VCaP (cell line): ENCODE data around the gene ALB.
"Not testable (repeated sequence)": the region's sequence is repeated elsewhere in the genome, so short reads cannot be mapped to it uniquely, and the experiment has no call there.

Source experiments
- H3K27ac ChIP-seq: fragments of 450-650 bp; 2 replicates; pipeline ENCODE4 v1.5.1; 2017
- CTCF ChIP-seq: fragments of 450-650 bp; conservative IDR thresholded peaks from 2 replicates; pipeline ENCODE4 v1.5.1; 2017; ENCODE audit warnings: mild to moderate bottlenecking, moderate library complexity

ALB gene

GRCh38 chr4:73404042-73404441, at the start of gene ALB:
Gene ALB (plus strand): TSS chr4:73404287. CDS start chr4:73404328, 41 bp downstream.
- no peak for TF ChIP-seq CTCF
- H3K27ac ChIP-seq = peak within 1 kb of the TSS; percentile 60

- not testable (repeated sequence) for H3K27ac ChIP-seq
These were observed 46.9 kb upstream of the ALB start for GRCh38 chr4:73357174-73357573.

GRCh38 chr4:73369506-73370199, 34.4 kb upstream of the ALB start:
- not testable (repeated sequence) for H3K27ac ChIP-seq

- TF ChIP-seq CTCF = no peak
- H3K27ac ChIP-seq = no peak overlapping the region
These were observed 28.8 kb upstream of the ALB start for GRCh38 chr4:73375328-73375741.

GRCh38 chr4:73376251-73376650, 27.8 kb upstream of the ALB start:
- no peak overlapping the region for H3K27ac ChIP-seq
- TF ChIP-seq CTCF = no peak

- TF ChIP-seq CTCF = no peak
- H3K27ac ChIP-seq = no peak overlapping the region
These were observed 27.1 kb upstream of the ALB start for GRCh38 chr4:73376976-73377375.

GRCh38 chr4:73378887-73379286, 25.2 kb upstream of the ALB start:
- H3K27ac ChIP-seq = no peak overlapping the region
- no peak for TF ChIP-seq CTCF

GRCh38 chr4:73379946-73380345, 24.1 kb upstream of the ALB start:
- TF ChIP-seq CTCF = no peak
- H3K27ac ChIP-seq = no peak overlapping the region

- no peak overlapping the region for H3K27ac ChIP-seq
- TF ChIP-seq CTCF = no peak
These were observed 22.9 kb upstream of the ALB start for GRCh38 chr4:73381214-73381613.
